Stimulated activated CD4-positive, alpha-beta T cell treated with anti-CD3 and anti-CD28 coated beads, Interleukin-15, amount 100 ng/mL, for 1 hour (primary cell): ENCODE measurements around the gene GBF1.
"Not testable (repeated sequence)": the region's sequence is repeated elsewhere in the genome, so short reads cannot be mapped to it uniquely, and the experiment has no call there.

Experiments used
- DNase-seq, 2 donors: peaks; one replicate each; pipeline ENCODE4 v3.0.0-alpha.2; 2020; ENCODE audit warnings: low read depth in 1 of 2, low spot score in 1 of 2

Gene GBF1

DNA sequence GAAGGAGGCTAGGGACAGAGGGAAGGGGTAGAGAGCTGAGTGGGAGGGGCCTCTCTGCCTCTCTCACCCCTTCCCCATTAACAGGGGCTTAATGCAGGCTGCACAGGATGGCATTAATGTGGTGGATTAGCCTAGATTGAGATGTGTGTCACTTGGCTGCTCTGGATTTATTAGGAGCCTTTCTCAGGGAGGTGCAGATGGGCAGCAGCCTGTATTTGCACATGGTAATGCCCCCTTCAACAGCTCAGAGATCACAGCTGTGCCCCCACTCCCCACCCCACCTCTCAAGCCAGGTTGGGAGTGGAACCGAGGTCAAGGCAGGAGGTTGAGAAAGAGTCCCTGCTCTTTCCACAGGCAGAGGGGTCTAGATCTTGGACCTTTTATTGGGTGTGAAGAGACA, 11.3 kb upstream of the GBF1 start:
- no peak for DNase-seq

DNA sequence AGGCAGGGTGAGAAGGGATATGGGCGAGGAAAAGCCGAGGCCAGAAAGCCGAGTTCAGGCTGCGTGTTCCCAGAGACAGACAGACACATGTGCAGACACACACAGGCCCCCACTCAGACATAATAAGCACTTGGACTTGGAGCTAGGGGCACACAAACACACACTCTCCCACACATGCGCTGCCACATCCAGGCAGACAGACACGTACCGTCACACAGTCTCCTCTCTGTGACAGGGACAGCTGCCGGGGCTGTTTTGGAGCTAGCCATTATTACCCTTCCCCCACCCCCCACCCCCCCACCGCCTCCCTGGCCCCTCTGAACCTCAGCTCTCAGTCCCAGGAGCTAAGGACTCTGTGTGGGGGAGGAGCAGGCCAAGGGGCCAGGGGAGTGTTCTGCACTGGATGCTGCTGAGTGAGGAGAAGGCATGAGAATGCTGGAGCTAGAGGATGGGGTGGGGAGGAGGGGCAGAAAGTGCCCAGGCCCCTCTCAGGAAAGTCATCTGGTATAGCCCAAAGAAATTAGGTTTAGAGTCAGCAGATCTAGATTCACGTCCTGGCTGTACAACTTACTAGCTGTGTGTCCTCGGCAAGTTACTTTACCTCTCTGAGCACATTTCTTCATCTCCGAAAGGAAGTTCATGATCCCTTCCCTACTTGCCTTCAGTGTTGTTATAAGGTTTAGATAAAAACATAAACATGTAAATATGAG, 10.3 kb upstream of the GBF1 start:
- no peak for DNase-seq

DNA sequence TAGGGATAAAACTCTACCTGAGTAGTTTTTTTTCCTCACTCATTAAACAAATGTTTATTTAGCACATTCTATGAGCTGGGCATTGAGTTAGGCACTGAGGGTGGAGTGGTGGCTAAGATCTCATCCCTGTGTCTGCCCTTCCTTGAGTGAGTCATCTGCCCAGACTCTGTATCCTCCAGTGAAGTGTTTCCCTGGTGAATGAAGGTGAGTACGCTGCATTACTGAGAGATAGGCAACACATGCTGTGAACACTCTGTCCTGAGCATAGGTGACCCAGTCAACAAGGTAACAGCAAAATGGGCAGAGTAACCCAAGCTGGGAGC, 9.8 kb upstream of the GBF1 start:
- no peak for DNase-seq

DNA sequence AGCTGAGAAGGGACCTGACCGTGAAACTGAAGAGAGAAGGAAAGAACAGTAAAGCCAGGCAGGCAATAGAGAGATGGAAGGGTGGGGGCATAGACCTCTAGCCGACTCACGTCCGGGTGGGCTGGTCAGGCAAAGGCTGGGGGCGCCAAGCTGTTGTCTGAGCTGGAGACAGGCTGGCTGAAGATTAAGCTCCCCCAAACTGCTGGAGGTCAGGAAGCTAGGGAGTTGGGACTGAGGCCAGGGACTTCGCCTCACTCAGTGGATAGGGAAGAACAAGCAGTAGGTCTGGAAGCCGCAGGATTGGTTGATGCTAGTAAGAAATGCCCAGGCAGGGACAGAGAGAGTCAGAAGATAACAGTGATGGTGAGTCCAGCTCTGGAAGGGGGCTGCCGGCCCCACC, 9.3 kb upstream of the GBF1 start:
- no peak for DNase-seq

DNA sequence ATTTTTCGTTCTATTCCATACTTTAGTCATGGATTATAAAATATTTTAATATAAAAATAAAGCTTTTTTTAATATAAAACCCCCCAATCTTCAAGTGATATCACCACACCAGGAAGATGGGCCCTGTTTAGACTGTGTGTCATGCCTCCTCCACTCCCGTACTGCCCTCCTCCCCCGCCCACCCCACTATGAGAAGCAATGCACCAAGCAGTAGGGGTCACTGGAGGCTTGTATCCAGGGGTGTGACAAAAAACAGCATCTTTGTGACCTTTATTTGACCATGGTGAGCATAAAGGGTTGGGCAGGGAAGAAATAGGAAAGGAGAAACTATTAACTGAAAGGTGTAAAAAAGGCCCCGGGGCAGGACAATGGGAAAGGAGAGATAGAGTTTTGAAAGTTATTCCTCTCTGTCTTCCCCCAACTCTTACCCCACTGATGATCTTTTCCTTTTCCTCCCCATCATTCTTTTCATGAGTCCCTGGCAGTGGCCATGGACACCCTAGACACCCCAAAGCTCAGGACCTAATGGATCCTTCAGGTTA, 7.5 kb upstream of the GBF1 start:
- DNase-seq: no peak

DNA sequence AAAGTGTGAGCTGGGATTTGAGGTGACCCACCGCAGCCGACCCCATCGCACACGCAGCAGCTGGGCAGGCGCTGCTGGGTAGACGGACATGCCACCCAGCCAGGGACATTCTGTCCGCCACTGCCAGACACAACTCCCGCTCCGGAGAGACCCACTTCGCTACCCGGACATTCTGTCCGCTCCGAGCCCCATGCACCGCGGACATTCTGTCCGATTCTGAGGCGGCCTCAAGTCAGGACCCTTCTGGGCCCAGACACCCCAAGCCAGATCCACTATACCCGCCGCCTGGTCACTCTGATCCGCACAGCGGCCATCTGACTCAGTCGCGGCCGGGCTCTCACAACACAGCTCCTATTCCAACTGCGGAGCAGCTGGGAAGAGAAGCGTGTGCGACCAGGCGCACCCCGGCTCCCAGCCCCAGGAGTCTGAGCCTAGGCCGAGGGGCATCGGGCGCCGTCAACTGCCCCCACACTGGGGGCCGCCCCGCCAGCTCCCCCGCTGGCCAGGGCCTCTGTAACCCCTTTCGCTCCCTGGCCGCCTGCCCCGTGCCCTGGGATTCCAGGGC, 4.8 kb upstream of the GBF1 start:
- DNase-seq: no peak

DNA sequence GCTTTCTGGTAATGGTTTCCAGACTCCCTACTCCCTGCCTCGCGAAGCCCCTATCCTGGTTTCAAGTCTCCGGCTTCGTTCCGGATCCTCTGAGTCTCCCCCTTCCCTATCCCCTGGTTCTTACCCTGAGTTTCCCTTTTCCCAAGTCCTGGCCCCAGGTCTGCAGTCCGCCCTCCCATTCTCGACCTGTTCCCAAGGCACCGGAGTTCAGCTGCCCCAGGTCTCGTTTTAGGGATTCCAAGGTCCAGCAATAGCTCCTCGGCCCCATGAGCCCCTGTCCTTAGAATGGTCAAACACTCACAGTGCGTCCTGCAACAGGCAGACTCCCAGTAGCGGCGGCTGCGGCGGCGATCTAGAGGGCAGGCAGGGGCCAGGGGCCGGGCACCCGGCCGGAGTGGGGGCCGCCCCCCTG, 4.3 kb upstream of the GBF1 start:
- no peak for DNase-seq

DNA sequence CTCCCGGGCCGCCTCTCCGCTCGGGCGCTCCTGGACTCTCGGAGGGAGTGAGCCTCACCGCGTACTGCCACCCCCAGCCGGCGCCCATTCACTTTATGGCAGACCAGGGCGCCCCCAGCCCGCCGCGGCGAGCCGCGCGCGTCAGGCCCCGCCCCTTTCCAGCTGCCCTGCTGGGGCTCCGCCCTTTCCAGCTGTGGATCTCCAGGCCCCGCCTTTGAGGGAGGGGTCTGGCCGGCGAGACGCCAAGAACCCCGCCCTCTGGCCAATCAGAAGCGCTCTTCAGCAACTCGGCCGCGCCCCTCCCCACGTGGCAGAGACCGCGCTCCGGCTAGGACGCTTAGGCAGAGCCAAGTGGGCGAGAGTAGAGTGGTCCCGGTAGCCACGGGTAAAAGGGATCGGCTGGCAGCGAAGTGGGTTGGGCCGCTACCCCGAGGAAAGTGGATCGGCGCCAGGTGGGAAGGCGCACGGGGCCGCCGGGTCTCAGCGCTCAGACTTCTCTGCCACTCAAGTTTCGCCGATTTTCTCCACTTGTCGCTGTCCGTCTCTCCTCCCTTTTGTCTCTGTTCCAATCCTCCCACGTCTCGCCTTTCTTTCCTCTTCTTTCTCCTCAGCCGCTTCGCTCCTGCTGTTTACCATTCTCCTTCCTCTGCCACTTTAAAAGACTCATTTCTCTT, 3.8 kb upstream of the GBF1 start, which contains the start of gene PITX3:
TSS of gene PITX3 (minus strand) at position 69 of the 674 bp plus-strand sequence. CDS start 9,432 bp downstream, outside the sequence.
- peak; percentile 74 to 83 for DNase-seq

DNA sequence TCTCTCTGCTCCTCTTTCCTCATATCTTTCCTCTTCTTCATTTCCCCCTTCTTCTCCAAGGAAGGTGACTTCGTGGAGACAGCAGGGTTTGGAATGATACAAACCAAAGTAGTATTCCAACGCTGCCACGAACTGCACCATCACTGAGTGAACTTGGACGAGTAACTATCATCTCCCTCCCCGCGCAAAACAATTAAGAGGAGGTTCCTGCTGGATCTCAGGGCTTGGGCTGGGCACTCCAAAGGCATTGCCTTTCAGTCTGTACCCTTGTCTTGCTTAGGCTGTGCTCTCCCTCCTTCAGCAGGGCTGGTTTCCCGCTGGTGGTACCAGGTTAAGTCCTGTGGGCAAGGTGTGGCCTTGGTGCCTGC, 3.2 kb upstream of the GBF1 start:
- DNase-seq: no peak

DNA sequence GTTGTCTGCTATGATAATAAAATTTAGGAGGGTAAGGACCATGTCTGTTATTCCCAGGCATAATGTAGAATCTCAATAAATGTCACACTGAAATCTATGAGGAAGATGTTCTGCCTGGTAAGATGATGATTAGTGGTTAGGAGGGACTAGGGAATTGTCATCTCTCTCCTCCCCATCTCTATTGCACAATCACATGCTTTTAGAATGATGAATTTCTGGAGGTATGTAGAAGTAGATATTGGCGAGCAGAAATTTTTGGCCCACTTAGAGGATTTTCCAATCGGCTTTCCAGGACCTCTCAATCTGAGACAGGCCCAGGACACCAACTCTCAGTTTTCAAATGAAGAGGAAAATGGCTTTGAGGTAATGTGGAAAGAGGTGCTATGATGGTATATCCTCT, 2.0 kb upstream of the GBF1 start:
- DNase-seq: no peak

DNA sequence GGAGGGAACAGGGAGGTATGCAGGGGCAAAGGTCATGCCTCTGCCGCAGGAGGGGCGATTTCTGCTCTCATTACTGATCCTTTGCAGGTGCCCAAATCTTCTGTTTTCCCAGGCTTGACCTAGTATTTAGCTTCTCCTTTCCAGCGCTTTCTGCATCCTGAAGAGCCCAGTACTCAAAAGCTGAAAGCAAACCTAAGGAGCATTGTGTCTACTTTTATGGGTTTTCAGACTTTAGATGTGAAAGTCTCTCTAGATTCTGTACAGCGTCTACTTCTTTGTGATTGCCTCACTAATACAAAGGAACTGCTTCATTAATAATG, 560 bp downstream of the GBF1 start:
- DNase-seq: no peak

DNA sequence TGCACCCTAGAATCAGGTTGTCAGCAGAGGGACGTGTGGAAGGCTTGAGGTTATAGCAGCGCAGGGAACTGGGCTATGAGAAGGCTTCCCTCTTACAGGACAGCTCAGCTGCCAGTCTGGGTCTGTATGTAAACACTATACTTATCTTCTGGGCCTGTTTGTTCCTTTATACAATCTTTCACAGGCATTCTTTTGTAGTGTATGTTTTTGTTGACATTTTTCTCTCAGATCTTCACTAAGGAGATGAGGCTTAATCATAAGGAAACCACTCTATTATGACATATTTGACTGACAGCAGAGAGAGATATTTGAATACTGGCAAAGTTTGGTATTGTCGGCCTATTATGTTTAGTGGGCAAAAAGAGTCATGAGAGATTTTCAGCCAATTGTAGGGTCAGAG, 929 bp downstream of the GBF1 start:
- DNase-seq: no peak

DNA sequence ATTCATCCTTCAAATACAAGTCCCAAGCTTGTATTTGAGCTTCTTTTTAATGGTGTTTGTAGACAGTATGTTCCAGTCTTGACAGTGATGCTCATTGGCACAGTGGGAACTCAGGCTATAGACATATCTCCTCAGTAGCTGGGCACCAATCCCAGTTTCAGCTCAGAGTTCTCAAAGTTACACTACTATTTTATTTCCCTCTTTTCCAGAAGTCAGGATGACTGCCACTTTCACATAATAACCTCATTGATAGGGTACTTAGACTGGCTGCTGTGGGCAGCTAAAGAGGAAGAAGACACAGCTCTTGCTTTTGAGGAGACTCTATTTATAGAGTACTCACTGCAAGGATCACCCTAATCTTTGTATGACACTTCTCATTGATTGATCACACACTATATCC, 2.4 kb downstream of the GBF1 start:
- no peak for DNase-seq

DNA sequence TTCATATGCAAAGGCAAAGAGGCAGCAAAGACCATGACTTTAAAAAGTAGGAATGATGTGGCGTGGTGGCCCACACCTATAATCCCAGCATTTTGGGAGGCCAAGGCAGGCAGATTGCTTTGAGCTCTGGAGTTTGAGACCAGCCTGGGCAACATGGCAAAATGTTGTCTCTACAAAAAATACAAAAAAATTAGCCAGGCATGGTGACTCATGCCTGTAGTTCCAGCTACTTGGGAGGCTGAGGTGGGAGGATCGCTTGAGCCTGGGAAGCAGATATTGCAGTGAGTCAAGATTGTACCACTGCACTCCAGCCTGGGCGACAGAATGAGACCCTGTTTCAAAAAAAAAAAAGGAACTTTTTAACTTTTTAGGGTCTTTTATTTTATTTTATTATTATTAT, 7.2 kb downstream of the GBF1 start:
- not testable (repeated sequence) for DNase-seq

DNA sequence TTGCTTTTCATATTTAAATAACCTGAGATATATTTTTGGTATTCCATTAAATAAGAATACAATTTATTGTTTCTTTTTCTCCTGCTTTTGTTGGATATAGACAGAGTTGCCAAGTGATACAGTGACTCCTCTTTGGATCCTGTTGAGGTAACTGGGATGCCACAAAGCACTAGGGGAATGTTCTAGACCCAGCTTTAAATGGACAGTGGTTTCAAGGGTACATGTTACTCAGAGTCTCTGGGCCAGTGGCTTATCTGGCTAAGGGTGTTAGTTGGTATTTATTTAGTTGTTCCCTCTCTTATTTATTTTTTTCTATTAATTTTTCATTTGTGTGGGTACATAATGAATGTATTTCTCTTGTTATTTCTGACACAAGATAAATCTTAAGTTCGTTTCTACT, 9.1 kb downstream of the GBF1 start:
- no peak for DNase-seq

DNA sequence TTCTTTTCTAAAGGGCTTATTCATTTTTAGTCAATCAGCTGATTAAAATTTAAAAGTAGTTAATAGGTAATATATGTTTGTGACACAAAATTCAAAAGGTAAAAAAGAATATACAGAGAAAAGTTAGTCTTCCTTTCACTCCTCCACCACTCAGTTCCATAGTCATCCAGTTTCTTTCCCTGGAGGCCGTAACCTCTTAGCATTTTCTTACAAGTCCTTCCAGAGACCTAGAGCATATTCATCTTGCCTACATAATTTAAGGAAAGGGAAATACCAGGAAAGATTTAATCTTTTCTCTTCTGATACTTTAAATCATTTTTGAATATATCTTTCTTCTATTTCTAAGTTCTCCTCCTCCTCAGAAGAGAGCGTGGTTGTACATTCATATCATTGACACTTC, 10.1 kb downstream of the GBF1 start:
- DNase-seq: no peak

DNA sequence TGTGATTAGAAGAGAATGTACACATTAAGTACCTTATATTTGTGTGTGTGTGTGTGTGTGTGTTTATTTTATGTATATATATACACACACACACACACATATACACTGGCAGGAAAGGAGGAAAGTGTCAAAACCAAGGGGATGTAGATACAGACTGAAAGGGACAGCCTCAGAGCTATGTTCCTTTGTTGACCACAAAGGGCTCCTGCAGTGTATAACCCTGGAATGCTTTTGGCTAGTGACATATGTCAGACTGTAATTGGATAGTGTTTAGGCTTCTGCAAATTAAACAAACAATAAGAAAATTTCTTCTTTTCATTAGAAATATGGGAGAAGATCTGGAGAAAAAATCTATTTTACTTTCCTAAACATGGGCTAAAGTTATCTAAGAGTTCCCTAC, 15.9 kb downstream of the GBF1 start:
- no peak for DNase-seq

DNA sequence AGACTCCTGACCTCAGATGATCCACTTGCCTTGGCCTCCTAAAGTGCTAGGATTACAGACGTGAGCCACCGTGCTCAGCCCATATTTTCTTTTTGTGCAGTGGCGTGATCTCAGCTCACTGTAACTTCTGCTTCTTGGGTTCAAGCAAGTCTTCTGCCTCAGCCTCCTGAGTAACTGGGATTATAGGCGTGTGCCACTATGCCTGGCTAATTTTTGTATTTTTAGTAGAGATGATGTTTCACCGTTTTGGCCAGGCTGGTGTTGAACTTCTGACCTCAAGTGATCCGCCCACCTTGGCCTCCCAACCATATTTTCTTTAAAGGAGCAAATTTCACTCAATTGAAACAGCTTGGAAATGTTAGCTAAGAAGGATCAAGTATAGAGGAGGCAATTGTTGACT, 16.5 kb downstream of the GBF1 start:
- DNase-seq: no peak

DNA sequence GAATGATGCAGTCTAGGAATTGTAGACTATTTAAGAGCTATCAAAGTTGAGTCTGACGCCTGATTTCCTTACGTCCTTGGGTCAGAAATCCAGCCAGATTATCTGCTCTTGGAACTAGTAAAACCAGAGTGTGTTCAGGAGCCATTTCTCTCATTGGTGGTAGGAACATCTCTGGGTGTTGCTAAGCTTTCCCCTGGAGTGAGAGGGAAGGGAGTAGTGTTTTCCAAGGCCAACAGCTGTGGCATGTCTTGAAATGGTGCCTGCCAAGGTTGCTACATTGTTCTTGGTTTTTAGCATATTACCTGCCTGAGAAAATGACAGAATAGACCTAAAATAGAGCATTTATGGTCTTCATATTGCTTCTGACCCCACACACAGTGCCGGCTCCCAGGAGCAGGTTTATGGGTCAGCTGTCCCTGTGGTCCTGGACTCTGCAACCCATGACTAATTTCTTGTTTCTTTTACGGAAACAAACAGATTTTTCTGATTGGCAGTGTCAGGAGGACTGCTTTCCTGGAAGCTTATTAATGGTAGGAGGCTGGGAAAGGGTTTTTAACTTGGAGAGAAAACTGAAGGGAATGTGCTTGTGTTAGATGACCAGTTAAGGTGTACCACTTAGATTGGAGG, 17.5 kb downstream of the GBF1 start:
- DNase-seq: no peak

DNA sequence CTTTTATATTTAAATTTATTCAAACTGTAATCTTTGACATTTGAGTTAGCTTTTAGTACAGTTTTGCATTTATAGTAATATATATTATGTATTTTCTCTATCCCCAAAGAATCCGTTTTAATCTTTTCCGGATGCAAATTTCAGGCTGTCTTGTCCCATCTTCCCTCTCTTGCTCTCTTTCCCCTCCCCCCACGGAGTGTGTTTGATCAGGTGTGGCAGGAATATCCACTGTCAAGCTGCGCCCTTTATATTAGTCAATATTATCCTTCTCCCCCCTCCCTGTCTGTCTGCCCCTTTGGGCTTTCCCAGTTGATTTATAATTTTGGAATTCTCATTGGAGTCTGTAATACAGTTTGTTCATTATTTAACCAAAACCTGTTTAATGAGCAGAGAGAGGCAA, 19.0 kb downstream of the GBF1 start:
- no peak for DNase-seq

DNA sequence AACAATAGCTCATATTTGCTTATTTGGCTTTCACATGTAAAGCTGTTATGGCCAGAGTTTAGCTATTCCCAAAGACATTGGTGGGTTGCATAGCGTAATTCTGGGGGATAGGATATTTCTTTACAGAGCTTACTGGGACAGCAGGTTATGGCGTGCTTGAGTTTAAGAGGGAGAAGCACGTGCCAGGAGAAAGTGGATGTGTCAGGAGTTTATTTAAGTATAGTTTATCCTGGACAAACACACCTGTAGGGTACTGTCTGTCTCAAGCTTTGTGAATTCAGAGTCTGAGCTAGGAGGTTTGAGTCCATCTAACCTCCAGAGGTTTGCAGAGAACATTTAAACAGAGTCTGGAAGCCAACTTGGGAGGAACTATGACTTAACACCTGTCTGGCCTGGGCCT, 21.3 kb downstream of the GBF1 start:
- DNase-seq: no peak

DNA sequence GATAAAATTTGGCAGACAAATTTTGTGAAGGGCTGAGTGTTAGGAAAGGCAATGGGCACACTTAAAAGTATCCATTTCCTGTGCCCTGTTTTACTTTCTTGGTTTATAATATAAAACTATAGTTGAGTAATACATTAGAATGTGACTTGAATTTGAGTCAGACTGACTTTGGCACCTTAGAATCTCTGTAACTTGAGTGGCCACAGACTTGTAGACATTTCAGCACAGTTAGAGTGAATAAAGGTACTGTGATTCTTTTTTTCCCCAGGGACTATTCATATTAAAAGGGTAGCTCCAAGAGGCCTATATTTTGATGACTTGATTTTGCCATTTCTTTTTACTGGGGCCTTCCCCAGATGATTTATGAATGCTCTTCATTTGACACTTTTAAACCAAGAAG, 22.4 kb downstream of the GBF1 start:
- DNase-seq: no peak
